GM21619 (cell line): ENCODE results near the gene CYP26B1.

Experiments used
- ATAC-seq: cut with Tn5 transposase; IDR thresholded peaks from one replicate; pipeline ENCODE4 v1.9.1; 2021; ENCODE audit not compliant: unreplicated experiment

Gene CYP26B1

DNA sequence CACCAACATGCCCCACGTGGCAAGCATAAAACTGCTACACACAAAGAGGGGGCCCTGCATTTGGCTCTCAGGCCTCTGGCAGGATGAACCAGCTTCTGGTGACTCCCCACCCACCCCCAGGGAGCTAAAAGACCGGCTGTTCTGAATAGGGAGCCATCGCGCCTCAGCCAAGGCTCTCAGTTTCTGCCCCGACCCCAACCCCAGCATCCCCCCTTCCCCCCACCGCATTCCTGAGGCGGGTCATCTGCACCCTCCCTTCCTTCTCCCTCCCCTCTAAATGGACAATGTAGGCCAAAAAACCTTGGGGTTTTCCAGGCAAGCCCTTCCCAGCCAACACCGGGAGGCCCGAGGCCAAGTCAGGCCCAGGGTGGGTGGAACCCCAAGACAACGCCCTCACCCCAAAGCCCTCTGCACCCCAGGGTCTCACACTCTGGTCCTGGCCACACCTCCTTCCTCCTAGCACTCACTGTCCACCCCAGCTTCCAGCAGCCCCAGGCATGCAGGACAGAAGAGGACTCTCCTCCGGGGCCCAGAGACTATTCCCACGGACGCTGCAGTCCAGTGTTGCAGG lies 5.7 kb downstream of the CYP26B1 start:
- no peak for ATAC-seq

DNA sequence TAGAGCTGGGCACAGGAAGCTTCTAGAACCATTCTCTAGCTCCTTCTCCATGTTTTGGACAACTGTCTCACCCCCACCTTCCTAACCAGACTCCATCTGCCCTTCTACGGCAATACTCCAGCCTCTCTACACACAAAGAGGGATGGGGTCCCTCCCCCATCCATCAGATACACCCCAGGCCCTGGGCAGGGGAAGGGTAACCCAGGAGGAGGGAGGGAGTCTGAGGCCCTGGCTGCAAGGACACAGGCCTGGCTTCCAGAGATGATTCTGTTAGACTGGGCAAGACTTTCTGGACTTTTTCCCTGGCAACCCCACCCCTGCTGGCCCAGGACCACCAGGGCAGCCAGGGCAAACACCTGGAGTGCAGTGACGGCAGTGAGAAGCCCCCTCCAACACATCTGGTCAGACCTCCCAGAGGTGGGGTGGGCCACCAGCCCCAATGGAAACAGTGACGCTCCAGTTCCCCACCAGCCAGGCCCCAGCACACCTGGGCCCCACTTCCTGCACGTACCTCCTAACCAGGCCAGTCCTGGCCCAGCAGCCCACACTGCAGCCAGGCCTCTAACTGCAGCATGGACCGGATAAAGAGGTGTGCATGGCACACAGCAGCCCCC lies 6.5 kb downstream of the CYP26B1 start:
- no peak for ATAC-seq

DNA sequence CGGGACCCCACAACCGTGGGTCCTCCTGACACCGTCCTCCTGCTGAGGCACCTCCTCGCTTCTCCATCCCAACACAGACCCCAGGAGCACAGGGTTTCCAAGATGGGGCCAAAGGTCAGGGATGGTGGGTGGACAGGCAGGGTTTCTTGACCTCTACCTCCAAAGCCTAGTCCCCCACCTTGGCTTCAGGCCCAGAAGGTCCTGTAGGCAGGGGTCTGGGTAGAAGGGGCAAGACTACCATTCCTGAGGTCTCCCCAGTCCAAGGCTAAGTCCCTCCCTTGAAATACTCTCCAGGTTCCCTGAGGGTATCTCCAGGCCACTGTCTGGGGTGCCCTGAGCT lies 7.1 kb downstream of the CYP26B1 start:
- no peak for ATAC-seq

DNA sequence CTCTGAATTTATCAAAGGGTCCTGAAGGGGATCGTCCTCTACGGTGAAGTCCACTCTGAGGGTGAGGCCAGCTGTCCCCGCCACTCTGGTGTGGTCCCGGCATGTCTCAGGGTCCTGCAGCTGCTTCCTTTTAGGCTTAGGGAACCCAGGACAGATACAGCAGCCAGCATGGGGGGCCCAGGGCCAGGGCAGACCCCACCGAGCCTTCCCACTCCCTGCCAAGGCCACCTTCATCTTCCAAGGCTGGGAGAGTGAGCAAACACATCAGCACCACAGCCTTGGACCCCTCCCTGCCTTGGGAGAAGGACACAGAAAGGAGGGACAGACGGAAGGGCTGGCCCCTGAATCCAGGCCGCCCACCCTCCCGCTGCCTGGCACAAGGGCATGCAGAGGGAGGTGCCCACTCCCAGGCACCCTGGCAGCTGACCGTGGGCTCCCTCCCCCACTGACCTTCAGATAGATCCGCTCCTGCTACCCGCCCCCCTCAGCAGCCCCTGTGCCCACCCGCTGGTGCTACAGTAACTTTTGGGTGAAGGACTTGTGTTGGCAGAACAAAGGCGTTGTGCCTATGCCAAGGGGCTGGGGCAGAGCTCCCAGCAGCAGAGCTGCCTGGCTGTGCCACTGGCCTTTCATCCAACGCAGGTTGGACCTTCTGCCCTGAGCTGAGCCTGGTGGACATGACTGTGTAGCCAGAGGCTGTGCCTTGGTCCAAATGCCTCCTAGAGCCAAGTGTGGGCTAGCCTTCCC lies 7.6 kb downstream of the CYP26B1 start:
- no peak for ATAC-seq

DNA sequence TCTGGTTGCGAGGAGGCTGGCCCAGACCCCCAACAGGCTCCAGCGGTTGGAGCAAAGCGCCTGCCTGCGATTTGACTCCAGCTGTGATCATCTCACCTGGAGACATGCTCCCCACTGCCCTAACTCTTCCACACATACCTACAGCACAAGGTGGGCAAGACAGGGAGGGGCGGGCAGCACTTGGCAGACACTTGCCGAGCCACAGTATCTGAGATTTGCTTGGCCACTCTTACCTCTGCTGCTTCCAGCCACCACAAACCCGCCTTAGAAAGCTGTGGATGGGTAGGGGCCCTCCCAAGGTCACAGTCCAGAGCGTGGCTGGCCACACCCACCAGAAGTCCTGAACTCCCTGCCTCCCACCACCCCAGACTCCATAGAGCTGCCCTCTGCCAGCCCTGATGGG lies 8.2 kb downstream of the CYP26B1 start:
- no peak for ATAC-seq

DNA sequence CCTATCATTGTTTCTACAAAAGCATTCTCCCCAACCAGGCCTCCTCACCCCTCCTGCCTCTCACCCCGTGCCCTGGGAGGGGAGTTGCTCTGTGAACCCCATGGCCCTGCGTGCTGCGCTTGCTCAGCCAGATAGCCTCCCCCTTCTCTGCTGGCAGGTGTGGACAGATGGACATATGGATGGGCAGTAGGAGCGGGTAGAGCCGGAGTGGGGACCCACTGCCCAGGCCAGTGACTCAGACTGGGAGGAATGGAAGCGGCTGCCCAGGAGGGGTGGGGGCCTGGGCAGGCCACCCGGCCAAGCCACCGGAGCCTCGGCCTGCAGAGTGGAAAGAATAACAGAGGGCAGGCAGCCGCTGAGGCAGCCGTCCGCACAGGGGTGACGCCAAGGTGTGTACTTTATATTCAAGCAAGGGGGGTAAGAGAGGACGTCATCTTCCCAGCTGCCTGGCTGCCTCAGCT lies 8.7 kb downstream of the CYP26B1 start:
- no peak for ATAC-seq

DNA sequence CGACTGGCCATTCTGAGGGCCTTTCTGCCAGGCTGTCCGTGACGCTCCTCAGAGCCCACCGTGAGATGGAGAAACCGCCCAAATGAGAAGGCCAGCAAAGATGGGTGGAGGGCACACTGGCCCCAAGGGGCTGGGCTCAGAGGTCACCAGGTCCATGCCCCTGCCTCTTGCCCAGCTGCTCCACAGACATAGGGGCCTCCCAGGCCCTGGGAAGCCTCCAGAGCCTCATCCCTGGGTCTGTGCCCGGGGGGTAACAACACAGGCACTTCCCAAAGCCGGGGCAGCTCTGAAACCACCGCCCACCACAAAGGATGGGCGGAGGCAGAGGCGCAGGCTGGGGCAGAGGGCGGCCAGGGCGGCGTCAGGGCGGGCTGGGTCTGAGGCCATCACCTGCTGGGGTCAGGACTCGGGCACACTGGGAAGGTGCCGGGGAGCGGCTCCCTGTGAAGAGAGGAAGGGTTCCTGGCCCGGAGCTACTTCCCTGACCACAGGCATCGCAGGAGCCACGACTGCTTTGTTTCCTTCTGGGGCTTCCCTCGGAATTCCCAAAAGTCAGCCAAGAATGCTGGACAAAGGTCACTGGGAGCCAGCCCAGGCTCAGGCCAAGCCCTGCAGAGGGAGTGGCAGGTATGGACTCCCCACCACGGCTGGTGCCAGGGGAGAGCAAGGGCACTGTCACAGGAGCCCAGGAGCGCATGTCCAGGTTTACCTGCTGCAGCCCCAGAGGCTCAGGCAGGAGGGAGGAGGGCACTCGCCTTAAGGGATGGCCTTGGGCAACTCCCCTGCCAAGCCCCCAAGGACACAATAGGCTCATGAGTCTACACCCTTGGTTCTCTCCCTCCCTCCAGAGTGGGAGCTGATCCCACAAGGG lies 9.4 kb downstream of the CYP26B1 start:
- ATAC-seq: no peak

DNA sequence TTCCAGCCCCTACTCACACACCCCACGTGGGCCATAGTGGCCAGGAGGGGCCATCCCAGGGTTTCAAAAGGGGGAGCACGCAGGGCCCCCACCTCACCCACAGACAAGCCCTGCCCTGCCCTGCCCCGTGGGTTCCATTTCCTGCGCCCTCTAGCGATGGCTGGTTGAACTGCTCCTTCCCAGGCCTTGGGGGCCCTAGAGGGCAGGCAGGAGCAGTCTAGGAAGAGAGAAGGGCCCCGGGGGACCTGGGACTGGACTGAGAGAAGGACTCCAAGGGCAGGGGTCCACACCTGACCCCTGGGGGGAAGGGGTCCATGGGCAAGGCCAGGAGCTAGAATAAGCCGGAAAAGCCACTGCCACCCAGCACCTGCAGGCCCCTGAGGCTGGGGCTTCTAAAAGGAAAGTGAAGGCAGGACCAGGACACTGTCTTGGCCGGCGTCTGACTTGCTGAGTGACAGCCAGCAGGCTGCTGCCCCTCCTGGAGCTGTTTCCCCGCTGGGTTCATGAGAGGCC lies 10.1 kb downstream of the CYP26B1 start:
- ATAC-seq: peak; percentile 80

DNA sequence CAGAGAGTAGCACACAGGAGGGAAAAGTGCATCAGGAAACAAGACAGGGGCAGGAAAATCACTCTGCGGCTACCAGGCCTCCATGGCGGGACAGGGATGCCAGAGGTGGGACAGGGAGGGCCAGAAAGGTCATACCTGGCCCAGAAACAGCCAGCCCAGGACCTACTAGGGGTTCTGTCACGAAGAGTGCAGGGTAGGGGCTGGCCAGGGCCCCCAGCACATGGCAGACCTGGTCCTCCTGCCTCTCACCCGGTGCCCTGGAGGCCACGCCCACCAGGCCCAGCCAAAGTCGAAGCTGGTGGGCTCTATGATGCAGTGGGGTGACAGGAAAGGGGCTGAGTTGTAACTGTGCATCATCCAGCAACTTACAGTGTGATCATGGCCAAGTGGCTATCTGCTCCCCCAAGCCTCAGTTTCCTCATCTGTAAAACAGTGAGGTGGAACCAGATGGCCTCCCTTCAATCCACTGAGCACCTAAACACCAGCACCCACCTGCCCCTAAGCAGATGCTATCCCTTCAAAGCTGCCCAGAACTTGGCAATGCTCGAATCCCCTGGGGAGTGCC lies 10.6 kb downstream of the CYP26B1 start:
- ATAC-seq: peak; percentile 16

DNA sequence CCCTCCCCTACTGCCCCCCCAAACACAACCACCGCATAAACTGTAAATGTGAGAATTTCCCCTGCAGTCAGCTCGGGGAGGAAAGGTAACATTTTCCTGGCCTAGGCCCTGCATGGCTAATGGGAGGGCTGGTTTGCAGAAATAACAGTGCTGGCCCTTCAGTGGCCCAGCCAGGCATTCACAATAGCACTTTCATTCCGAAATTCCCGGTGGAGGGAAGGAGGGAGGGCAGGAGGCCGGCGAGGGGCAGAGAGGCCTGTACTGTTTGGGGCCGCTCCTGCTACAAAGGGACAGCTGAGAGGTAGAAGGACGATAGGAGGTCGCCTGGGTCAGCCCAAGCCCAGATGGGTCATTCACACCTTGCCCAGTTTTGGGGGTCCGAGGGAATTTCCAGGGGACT lies 11.3 kb downstream of the CYP26B1 start:
- ATAC-seq: no peak

DNA sequence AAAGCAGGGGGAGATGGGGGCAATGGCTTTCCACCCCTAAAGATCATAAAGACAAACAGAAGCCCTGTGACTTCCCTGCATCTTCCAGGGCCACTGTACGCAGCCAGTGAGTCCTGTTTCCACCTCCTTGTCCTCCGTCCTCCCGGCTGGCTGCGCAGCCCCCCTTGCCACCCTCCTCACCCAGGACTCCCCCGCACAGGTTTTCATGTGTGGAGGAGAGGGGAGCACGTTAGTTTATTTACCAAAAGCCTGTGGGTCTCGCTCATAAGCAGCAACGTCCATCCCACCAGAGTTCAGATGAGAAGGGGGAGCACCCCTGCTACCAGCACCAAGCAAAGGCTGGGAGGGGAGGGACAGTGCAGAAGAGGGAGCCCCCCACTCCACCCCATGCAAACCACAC lies 11.7 kb downstream of the CYP26B1 start:
- ATAC-seq: no peak

DNA sequence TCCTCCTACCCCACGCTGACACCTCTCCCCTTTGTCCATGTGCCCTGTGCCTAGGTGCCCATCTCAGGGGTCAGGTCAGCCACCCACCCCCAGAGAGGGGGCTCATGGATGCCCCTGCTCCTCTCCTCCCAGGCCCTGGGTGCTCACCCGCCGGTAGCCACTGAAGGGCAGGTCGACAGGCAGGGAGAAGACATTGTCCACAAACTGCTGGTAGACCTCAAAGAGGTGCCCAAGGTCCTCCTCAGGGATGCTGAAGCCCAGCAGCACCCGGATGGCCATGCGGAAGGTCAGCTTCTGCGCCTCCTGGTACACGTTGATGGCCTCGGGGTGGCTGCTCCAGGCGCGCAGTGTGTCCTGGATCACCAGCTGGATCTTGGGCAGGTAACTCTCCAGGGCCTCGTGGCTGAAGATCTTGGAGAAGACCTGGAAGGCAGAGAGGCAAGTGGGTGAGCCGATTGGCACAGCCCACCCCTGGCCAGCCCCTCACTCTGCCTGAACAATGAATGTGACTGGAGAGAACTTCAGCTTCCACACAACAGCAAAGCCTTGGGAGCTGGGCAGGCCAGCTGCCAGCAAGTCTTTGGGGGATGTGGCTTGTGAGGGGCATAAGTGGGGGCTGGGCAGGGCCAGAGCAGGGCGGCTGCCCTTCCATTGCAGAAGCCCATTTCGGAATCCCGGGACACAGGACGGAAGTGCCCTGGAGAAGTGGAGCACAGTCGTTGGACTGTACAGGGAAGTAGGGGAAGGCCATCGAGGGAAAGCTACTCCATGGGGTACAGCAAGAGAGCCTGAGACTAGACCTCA lies 12.5 kb downstream of the CYP26B1 start:
- no peak for ATAC-seq

DNA sequence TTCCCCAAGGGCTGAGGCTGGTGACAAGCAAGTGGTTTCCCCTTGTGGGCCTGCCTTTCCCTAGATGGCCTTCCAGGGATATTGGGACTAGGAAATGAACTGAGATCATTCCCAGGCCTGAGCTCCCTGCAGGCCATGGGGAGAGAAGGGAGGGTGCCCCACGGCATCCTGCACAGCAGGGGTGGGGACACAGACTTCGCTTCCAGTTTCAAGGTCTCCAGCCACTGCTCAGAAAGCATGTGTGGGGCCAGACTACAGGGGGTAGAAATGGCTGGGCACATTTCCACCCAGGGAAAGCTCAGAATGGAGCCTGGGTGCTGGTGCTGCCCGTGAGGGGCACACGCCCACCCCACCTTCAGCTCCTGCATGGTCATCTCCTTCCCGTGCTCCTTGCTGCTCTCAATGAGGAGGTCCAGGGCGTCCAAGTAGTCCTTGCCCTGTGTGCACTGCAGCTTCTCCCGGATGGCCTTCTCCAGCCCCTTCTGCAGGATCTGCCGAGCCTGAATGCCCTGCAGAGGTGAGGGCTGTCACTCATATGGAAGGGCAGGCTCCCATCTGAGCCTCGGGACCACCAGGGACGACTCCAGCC lies 13.2 kb downstream of the CYP26B1 start:
- no peak for ATAC-seq

DNA sequence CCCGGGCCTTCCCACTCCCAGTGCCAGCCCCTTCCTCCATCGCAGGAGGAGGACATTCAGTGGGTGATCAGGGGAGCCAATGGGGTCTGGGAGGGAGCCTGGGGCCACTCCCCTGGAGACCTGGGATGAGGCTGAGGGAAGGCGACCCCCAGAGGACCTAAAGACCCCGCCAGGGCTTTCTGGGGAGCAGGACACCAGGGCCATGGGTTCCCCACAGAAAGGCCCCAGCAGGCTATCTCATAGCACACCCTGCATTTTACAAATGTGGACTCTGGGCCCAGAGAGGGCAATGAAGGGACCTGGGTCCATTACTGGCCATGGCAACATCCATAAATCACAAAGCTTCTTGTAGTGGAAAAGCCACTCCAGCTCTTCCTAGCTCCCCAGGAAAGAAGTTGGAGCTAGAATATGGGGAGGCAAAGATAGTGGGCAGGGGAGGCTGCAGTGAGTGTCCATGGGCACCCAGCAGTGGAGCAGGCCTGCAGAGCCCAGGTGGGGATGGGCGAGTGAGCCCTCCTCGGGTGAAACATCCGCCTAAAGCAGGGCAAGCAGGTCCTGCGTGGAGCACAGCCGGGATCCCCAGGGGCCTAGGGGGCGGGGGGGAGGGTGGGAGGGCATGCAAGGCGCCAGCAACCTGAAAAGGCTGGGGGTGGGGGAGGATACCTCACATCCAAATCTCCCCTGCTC lies 13.8 kb downstream of the CYP26B1 start:
- no peak for ATAC-seq

DNA sequence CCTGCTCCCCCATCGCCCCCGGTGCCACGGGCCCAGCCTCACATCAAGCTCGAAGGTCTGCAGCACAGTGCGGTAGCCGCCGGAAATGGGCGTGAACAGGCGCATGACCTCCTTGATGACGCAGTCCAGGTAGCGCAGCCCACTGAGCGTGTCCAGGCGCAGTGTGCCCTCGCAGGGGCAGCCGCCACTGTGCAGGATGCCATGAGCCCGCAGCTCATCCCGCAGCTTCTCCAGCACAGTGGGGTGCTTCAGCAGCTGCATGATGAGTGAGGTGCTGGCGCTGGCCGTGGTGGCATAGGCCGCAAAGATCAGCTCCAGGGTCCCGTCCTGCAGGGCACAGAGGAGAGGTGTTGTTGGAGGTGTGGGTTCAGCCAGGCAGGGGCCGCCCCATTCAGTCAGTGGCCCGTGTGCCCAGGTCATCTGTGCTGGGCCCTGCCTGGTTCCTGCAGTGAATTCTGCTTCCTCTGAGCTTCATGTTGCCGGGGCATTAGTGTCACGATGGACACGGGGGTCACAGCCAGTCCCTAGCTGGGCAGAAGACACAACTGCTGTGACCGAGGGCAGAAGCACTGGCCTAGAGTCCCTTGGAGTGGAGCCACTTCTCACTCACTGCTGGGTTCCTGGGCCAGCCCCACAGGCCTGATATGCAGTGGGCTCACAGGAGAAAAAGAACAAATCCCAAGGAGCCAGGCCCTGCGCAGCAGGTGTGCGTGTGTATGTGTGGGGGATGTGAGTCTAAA lies 14.5 kb downstream of the CYP26B1 start:
- ATAC-seq: no peak

DNA sequence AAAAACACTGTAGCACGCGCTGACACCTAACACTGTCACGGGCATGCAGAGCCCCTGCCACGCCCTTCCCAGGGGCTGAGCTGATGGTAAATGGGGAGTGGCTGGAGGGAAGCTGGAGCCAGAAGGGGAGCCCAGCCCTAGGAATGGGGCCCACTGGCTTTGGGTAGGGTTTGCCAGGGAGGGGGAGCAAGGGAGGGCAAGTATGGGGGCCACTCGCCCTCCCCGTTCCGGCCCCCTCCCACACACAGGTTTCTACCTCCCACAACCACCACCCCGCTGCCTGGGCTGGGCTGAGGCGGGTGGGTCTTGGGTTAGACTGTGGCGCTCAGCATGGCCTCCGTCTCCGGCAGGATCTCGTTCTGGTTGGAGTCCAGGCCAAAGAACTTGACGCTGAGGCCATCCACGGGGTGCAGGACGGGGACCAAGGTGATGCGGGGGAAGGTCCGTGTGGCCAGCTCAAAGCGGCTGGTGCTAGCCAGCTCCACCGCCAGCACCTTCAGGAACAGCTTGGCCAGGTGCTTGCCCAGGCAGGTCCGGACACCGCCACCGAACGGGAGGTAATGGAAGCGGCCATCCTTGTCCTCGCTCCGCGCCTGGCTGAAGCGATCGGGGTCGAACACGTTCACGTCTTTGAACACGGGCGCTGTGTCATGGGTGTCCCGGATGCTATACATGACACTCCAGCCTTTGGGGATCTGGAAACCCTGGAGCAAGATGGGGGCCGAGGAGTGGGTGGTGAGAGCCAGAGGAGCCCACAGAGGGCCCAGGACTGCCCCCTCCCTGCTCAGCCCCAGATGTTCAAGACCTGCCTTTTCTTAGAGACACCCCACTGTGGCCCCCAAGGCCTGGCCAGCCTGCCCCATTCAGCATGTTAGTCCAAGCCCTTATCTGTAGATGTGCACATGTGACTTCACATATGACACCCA lies 15.5 kb downstream of the CYP26B1 start:
- ATAC-seq: no peak

DNA sequence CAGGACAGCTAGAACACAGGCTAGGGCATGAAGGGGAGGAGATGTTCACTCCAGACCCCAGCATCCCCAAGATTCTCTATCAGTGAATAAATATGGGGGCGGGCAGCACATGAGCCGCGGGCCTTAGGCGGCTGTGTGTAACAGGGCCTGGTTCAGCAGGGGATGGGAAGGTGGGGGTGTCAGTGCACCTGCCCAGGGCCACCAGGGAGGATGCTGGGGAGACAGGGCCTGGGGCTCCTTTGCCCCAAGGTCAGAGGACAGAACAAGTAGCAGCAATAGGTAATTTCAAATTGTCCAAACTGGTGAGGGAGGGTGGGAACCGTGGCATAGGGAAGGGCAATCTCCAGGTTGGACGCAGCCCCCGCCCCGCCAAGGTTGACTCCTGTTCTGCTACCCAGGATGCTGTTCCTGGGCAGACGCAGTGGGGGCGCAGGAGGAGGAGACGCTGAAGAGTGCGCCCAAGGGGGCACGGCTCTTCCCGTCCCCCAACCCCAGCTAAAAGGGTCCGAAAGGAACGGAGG lies 16.2 kb downstream of the CYP26B1 start:
- no peak for ATAC-seq
